ENCODE measurements around the gene PALD1. TPM values are rescaled to one million over a fixed set of nuclear protein-coding genes. Genes with fewer than 3 reads are reported as not detected.

The PALD1 gene
- total RNA-seq, 6 donors from 2014 or later, result 8.9 to 25.4 (median 13.4) TPM

DNA sequence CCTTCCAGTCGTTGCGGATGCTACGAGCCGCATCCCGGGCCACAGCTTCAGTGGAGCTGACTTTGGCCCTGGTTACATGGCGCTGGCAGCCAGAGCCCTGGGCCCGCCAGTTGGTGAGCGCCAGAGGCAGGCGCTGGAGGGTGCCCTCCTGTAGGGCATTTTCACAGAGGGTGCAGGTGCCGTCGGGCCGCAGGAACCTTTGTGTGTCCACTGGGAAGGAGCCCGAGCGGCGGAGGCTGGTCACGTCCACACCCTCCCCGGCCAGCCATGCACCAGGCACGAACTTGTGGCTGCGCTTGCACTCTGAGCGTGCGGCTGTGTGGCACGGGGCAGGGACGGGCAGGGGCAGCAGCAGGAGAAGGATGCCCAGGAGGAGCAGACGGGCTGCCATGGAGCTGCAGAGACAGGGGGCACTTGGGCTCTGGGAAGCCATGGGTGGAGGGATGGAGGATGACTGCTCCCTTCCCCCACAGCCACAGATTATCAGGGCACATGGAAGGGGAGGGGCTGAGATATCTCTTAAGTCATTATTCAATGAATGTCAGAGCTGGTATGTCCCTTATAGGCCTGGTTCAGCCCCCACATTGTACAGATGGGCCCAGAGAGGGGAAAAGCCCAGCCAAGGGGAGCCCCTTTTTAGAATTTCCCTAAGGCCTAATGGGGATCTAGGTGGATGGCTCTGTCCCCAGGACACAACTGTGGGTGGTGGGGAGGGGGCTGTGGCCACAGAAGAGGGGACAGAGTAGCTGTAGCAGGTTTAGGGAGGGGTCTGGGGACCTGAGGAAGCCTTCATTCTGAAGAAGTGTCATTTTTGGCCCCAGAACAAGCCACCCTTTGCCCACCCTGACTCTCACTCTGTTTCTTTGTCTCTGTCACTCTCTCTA is 122.2 kb downstream of the PALD1 start:
- Histone ChIP-seq H3K27me3 (no peaks in the 10 kb centered on the region), H3K27ac (peak overlapping the region in 1 of 4 donors; percentile 35), H3K9me3 (no peaks in the 10 kb centered on the region), H3K36me3 (no peaks in the 10 kb centered on the region), H3K4me1 (peaks cover 0 to 11% (median 6%) of the 10 kb centered on the region in 4 donors), H3K4me3 (peak overlapping the region in 3 of 4 donors; percentile 0 to 38 (median 26))
- ATAC-seq (ENCODE audit: low FRiP score in 2 of 2), result no peak
- peak; percentile 20 to 77 for DNase-seq
- TF ChIP-seq, protein P1, sequence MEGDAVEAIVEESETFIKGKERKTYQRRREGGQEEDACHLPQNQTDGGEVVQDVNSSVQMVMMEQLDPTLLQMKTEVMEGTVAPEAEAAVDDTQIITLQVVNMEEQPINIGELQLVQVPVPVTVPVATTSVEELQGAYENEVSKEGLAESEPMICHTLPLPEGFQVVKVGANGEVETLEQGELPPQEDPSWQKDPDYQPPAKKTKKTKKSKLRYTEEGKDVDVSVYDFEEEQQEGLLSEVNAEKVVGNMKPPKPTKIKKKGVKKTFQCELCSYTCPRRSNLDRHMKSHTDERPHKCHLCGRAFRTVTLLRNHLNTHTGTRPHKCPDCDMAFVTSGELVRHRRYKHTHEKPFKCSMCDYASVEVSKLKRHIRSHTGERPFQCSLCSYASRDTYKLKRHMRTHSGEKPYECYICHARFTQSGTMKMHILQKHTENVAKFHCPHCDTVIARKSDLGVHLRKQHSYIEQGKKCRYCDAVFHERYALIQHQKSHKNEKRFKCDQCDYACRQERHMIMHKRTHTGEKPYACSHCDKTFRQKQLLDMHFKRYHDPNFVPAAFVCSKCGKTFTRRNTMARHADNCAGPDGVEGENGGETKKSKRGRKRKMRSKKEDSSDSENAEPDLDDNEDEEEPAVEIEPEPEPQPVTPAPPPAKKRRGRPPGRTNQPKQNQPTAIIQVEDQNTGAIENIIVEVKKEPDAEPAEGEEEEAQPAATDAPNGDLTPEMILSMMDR (IDR thresholded peaks at IDR 0.05), result no peak
- TF ChIP-seq POLR2AphosphoS5 (IDR thresholded peaks at IDR 0.05) (no peak), EP300 (IDR thresholded peaks at IDR 0.05) (no peak)
- WGBS, 2 donors, result 83 to 96% methylated on average over 6 to 15 of the region's 24 CpGs

DNA sequence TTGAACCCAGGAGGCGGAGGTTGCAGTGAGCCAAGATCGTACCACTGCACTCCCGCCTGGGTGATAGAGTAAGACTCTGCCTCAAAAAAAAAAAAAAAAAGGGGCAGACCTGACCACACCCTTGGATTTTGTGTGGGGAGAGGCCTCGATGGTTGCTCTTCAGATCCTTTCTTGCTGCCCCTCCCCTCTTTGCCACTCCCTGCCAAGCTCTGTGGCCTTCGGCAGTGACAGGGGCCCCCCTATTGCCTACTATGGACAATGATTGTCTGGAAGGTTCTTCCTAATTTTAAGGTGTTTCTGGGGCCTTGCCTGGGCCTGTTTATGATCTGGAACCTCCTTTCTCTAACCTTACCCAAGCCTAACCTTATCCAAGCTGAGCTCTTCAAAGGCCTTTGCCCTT is 123.2 kb downstream of the PALD1 start:
- DNase-seq (peak in 1 of 2 donors; percentile 3), ATAC-seq (ENCODE audit: low FRiP score in 2 of 2) (no peak)
- TF ChIP-seq, protein P1 (IDR thresholded peaks at IDR 0.05), result no peak
- TF ChIP-seq POLR2A (IDR thresholded peaks at IDR 0.05) (no peak), POLR2AphosphoS5 (IDR thresholded peaks at IDR 0.05) (no peak), EP300 (IDR thresholded peaks at IDR 0.05) (no peak)
- peak overlapping the region in 2 of 4 donors; percentile 2 to 69 for H3K27ac ChIP-seq
- peaks cover 0 to 4% (median 0%) of the 10 kb centered on the region in 4 donors for H3K4me1 ChIP-seq
- H3K4me3 ChIP-seq, result peak overlapping the region in 3 of 4 donors; percentile 26 to 38 (median 29)
- 67 to 86% methylated on average over 2 to 5 of the region's 5 CpGs for WGBS, 2 donors
- H3K9me3 ChIP-seq, result no peaks in the 10 kb centered on the region
- no peaks in the 10 kb centered on the region for H3K36me3 ChIP-seq
- H3K27me3 ChIP-seq, result no peaks in the 10 kb centered on the region

DNA sequence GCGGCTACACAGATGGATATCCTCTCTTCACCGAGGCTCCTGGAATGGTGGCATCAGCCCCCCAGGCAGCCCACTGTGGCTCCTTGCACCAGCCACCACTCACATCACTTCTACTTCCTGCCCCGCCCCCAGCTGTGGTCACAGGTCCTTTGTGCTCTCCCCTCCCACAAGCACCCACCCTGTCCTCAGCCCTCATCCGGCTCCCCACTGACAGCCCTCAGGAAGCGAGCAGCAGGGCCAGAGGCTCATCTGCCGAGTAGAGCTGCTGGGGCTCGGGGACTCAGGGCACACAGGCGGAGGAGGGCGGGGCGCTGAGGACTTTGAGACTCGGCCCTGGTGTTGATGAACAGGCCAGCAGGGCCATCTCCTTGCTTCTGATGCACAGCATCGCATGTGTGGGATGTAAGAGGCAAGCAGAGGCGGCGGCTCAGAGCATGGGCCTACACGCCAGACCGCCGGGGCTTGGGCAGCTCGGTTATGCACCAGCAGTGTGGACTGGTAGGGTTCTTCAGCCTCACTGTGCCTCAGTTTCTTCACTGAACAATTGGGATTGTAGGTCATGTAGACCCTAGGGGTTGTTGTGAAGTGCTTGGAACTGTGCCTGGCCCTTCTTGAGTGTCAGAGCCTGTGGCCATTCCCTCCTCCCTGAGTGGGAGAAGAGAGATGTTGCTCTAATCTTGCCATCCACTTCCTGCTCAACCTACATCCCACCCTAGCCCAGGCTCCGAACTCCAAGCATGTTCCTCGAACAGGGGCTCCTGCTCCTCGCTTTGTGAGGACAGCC is 124.3 kb downstream of the PALD1 start, which contains the start of gene PRF1:
Gene PRF1 (minus strand): TSS at position 77 of the 784 bp plus-strand sequence. CDS start 1,839 bp downstream, outside the sequence.
- DNase-seq (peak; percentile 52 to 79), ATAC-seq (ENCODE audit: low FRiP score in 2 of 2) (peak; percentile 45 to 48)
- Histone ChIP-seq H3K36me3 (no peaks in the 10 kb centered on the region), H3K4me3 (peak within 1 kb of the TSS in 3 of 4 donors; percentile 26 to 38 (median 29)), H3K4me1 (peaks cover 0 to 4% (median 0%) of the 10 kb centered on the region in 4 donors), H3K27ac (peak within 1 kb of the TSS in 3 of 4 donors; percentile 18 to 69 (median 40)), H3K27me3 (no peaks in the 10 kb centered on the region), H3K9me3 (no peaks in the 10 kb centered on the region)
- WGBS, 2 donors, result 85 to 93% methylated on average over 3 to 21 of the region's 21 CpGs
- TF ChIP-seq POLR2AphosphoS5 (IDR thresholded peaks at IDR 0.05) (peak in 1 of 2 donors; percentile 51), EP300 (IDR thresholded peaks at IDR 0.05) (no peak), POLR2A (IDR thresholded peaks at IDR 0.05) (peak in 1 of 4 donors; percentile 52)

DNA sequence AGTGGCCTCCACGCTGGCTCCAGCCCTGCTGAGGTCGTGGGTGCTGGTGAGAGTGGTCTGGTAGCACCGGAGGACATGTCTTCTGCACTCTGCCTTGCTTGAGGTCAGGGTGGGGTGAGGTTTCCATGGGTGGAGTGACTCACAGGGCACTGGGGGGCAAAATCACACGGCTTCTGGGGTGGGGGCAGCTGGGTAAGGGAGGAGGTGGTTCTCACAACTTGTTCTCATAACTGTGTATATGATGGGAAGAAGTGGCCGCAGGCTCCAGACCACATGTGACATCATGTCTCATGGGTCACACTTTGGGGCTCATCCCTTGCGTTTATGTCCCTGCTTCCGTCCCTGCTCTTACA is 124.9 kb downstream of the PALD1 start:
- Histone ChIP-seq H3K4me3 (no peak overlapping the region), H3K27ac (peak overlapping the region in 3 of 4 donors; percentile 18 to 69 (median 40)), H3K27me3 (no peaks in the 10 kb centered on the region), H3K4me1 (peaks cover 0 to 2% (median 0%) of the 10 kb centered on the region in 4 donors), H3K9me3 (no peaks in the 10 kb centered on the region), H3K36me3 (no peaks in the 10 kb centered on the region)
- WGBS, 2 donors, result 84 to 88% methylated on average over 4 to 7 of the region's 7 CpGs
- ATAC-seq (ENCODE audit: low FRiP score in 2 of 2) (peak in 1 of 2 donors; percentile 22), DNase-seq (peak in 1 of 2 donors; percentile 42)
- TF ChIP-seq, protein P1 (IDR thresholded peaks at IDR 0.05), result no peak
- TF ChIP-seq POLR2AphosphoS5 (IDR thresholded peaks at IDR 0.05) (peak in 1 of 2 donors; percentile 21), EP300 (IDR thresholded peaks at IDR 0.05) (peak in 1 of 4 donors; percentile 28)

DNA sequence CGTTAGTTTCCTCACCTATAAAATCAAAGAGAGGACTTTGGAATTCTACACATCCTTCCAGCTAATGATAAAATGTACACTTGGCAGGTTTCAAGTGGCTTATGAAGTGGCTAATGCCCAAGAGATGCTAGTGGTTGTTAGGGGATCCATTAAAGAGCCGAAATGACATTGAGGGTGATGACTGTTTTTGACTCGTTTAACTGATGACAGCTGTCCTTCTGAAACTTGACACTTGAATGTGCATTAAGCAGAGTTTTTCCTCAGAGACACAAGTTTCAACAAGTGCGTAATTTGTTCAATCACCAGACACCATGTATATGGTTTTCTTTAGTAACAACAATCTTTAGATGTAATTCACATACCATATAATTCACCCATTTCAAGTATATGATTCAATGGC is 125.5 kb downstream of the PALD1 start:
- Histone ChIP-seq H3K36me3 (no peaks in the 10 kb centered on the region), H3K27ac (peak overlapping the region in 1 of 4 donors; percentile 69), H3K27me3 (no peaks in the 10 kb centered on the region), H3K4me1 (no peaks in the 10 kb centered on the region), H3K9me3 (no peaks in the 10 kb centered on the region), H3K4me3 (no peak overlapping the region)
- no peak for ATAC-seq (ENCODE audit: low FRiP score in 2 of 2)
- no peak for DNase-seq
- 88 to 89% methylated on average over 4 of the region's 4 CpGs for WGBS, 2 donors
- TF ChIP-seq, protein P1 (IDR thresholded peaks at IDR 0.05), result no peak
- TF ChIP-seq EP300 (IDR thresholded peaks at IDR 0.05) (no peak), POLR2A (IDR thresholded peaks at IDR 0.05) (no peak), POLR2AphosphoS5 (IDR thresholded peaks at IDR 0.05) (no peak)

All from upper lobe of left lung (tissue), 6 donors.